Fibroblast of gingiva (primary cell): ENCODE data around the gene VPS51.
"Not testable (repeated sequence)": the region's sequence is repeated elsewhere in the genome, so short reads cannot be mapped to it uniquely, and the experiment has no call there.

Source experiments
- DNase-seq: peaks from one replicate; pipeline ENCODE4 v3.0.0-alpha.2; 2011; ENCODE audit warnings: low read depth

The VPS51 gene

GRCh38 chr11:65134240-65134951 lies 38.4 kb downstream of the VPS51 start, which contains the start of gene SYVN1:
Gene SYVN1, minus strand, starts transcription at chr11:65134519. Its CDS starts 918 bp downstream, at chr11:65133601.
- DNase-seq = peak; percentile 91

- peak; percentile 93 for DNase-seq
These were observed 39.1 kb downstream of the VPS51 start for GRCh38 chr11:65134952-65135632.

DNA sequence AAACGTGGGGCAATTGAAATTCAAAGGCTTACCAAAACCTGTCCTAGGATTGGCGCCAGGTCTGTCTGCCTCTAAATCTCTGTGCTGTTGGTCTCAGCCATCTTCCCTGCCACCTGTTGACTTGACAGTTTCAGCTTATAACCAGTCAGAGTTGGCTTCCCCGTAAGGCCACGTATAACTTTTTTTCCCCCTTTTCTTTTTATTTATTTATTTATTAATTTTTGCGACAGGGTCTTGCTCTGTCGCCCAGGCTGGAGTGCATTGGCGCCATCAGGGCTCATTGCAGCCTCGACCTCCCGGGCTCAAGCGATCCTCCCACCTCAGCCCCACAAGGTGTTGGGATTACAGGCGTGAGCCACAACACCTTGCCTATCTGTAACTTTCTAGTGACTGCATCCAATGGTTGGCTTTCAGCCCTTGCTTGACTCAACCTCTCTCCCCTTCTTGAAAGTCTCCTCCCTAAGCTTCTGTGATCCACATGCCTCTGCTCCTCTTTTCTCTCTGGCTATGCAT lies 39.7 kb downstream of the VPS51 start:
- DNase-seq = no peak

DNA sequence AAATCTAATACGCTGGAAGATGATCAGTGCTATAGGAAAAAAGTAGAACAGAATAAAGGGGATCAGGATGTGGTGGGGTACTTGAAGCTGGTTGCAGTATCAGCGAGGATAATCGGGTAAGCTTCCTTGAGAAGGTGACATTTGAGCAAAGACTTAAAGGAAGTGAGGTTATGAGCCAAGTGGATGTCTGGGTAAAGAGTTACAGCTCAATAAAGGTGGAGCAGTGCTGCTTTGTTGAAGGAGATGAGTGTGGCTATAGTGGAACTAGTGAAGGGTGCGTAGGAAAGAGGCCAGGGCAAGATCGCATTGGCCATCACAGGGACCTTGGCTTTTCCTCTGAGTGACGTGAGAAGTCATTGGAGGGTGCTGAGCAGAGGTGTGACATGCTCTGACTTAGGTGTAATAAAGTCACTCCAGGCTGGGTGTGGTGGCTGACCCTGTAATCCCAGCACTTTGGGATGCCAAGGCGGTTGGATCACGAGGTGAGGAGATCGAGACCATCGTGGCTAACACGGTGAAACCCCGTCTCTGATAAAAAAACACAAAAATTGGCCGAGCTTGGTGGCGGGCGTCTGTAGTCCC lies 40.6 kb downstream of the VPS51 start:
- no peak for DNase-seq

- DNase-seq = no peak
These were observed 46.0 kb downstream of the VPS51 start for GRCh38 chr11:65141896-65142494.

- DNase-seq = no peak
These were observed 51.5 kb downstream of the VPS51 start for GRCh38 chr11:65147352-65148075.

GRCh38 chr11:65148657-65149056 lies 52.6 kb downstream of the VPS51 start:
- DNase-seq = no peak

DNA sequence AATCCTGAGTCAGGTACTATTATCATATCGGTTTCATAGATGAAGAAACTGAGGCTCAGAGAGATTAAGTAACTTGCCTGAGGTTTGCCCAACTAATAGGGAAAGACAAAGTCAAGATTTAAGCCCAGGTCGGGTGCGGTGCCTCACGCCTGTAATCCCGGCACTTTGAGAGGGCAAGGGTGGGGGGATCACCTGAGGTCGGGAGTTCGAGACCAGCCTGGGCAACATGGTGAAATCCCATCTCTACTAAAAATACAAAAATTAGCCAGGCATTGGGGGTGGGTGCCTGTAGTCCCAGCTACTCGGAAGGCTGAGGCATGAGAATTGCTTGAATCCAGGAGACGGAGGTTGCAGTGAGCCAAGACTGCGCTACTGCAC lies 54.1 kb downstream of the VPS51 start:
- not testable (repeated sequence) for DNase-seq

DNA sequence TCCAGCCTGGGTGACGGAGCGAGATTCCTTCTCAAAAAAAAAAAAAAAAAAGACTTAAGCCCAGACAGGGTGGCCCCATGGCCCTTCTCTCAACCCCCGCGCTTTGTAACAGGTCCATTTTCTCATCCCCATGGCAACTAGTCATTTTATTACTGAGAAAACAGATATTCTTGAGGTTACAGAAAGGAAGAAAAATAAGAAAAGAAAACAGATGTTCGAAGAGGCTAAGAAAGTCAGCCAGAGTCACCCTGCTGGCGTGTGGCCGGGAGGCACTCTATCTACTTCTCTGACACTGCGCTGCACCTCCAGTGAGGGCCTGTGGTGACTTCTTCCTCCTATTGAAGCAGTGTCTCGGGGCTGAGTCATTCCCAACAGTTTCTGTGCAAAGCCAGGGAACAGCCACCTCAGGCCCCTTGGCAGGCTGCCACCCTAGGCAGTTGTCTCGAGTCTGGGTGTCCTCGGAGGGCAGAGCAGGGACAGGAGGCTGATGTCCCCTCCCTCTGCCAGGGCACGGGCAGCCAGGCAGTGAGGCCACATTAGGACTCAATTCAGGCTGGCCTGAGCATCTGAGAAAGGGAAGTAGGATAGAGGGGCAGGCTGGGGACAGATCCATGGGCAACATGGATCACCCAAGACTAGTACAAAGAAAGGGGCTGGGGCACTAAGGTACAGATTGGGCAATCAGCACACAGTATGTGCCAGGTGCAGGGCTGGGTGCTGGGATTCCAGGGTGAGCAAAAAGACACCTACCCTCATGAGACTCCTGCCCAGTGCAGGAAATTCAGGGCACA lies 54.7 kb downstream of the VPS51 start:
- peak; percentile 60 for DNase-seq

- DNase-seq = no peak
These were observed 55.4 kb downstream of the VPS51 start for GRCh38 chr11:65151331-65151899.

DNA sequence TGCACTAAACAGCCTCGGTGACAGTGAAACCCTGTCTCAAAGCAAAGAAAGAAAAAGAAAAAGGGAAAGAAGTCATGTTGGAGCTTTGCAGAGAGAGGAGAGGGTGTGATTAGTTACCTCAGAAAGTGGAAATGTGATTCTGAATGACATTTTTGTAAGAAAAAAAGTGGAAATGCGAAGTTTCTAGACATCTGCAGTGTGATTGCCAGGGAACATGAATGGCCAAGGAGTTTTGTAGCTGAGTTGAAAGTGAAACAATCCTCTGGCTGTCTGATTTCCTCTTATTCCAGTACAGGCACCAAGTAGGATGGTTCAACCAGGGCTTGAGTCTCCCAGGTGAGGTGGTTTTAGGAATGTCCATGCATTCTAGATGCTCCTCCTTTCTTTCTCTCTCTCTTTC lies 56.1 kb downstream of the VPS51 start:
- no peak for DNase-seq

DNA sequence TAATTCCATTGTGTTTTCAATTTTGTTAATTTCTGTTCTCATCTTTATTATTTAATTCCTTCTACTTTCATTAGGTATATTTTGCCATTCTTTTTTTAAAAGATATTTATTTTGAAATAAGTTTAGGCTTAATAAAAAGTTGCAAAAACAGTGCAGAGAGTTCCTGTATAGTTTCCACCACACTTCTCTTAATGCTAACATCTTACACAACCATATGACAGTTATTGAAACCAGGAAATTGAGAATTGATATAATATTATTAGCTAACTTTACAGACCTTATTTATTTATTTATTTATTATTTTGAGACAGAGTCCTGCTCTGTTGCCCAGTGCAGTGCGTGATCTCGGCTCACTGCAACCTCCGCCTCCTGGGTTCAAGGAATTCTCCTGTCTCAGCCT lies 60.2 kb downstream of the VPS51 start:
- no peak for DNase-seq

DNA sequence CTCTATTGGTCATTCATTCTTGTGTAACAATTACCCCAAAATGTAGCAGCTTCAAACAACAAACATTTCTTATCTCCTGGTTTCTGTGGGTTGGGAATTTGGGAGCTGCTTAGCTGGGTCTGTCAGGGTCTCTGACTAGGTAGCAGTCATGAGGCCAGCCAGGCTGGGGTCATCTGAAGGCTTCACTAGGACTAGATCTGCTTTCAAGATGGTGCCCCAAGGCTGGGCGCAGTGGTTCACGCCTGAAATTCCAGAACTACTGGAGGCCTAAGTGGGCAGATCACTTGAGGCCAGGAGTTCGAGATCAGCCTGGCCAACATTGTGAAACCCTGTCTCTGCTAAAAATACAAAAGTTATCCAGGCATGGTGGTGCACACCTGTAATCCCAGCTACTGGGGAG lies 60.9 kb downstream of the VPS51 start:
- DNase-seq = no peak

DNA sequence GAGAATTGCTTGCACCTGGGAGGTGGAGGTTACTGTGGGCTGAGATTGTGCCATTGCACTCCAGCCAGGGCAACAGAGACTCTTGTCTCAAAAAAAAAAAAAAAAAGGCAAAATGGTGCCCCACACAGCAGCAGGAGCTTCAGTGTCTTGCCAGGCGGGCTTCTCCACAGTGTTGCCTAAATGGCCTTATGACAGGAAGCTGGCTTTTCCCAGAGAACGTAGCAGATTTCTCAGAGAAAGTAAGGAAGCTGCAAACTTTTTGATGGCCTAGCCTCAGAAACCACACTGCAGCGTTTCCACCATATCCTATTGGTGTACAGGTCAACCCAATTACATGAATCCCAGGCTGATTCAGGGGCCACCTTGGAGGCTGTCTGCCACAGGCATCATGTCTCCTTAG lies 61.3 kb downstream of the VPS51 start:
- DNase-seq = no peak

- no peak for DNase-seq
These were observed 63.0 kb downstream of the VPS51 start for GRCh38 chr11:65159012-65159411.

- no peak for DNase-seq
These were observed 64.6 kb downstream of the VPS51 start for GRCh38 chr11:65160643-65161042.
